Heart left ventricle (tissue), 16 donors: ENCODE data around the gene CREBZF. TPM values are rescaled to one million over a fixed set of nuclear protein-coding genes. Genes with fewer than 3 reads are reported as not detected.

Experiments used
- ATAC-seq, 4 donors: fragments of 200-7000 bp; cut with Tn5 transposase; one replicate each; pipeline ENCODE4 v1.9.1; 2020 to 2022; ENCODE audit warnings: moderate library complexity in 4 of 4, mild to moderate bottlenecking in 3 of 4, moderate number of reproducible peaks in 1 of 4
- DNase-seq, 5 donors: peaks; one replicate each; pipeline ENCODE4 v3.0.0-alpha.2; 2020
- H3K27ac ChIP-seq, 12 donors: fragments of 200-600 bp; sonication (generic) in 4 of 12; one replicate each; pipeline versions ENCODE4 v1.5.0 to v1.8.0; 2016 to 2022; ENCODE audit warnings: mild to moderate bottlenecking in 2 of 12
- H3K27me3 ChIP-seq, 9 donors: fragments of 200-600 bp; sonication (generic) in 2 of 9; one replicate each; pipeline versions ENCODE4 v1.5.1 to v1.8.0; 2016 to 2022; ENCODE audit warnings: mild to moderate bottlenecking in 3 of 9
- H3K36me3 ChIP-seq, 9 donors: fragments of 200-600 bp; sonication (generic) in 2 of 9; one replicate each; pipeline versions ENCODE4 v1.5.0 to v1.8.0; 2018 to 2022; ENCODE audit warnings: mild to moderate bottlenecking in 2 of 9
- H3K4me1 ChIP-seq, 12 donors: fragments of 200-600 bp; sonication (generic) in 4 of 12; one replicate each; pipeline versions ENCODE4 v1.5.0 to v1.8.0; 2016 to 2022; ENCODE audit warnings: mild to moderate bottlenecking in 3 of 12
- H3K4me3 ChIP-seq, 12 donors: fragments of 200-600 bp; sonication (generic) in 4 of 12; one replicate each; pipeline versions ENCODE4 v1.5.0 to v1.8.0; 2017 to 2022; ENCODE audit warnings: mild to moderate bottlenecking in 9 of 12, moderate library complexity in 4 of 12
- H3K9me3 ChIP-seq, 12 donors: fragments of 200-600 bp; sonication (generic) in 4 of 12; one replicate each; pipeline versions ENCODE4 v1.5.0 to v1.8.0; 2016 to 2022; ENCODE audit warnings: mild to moderate bottlenecking in 1 of 12
- POLR2A ChIP-seq, 2 donors: fragments of 450-650 bp; IDR thresholded peaks; one replicate each; pipeline ENCODE4 v1.6.1; 2017; ENCODE audit warnings: antibody characterized with exemption in 2 of 2, mild to moderate bottlenecking in 2 of 2, moderate library complexity in 2 of 2
- WGBS, 4 donors: extraction: QIAGEN DNeasy Blood & Tissue Kit in 2 of 4; methylation state at CpG; one replicate each; pipeline versions ENCODE4 v1.1.5 to v1.1.7; 2013 to 2018; 5-methylcytosine and 5-hydroxymethylcytosine counted together
- intact Hi-C, 10 donors: fragments of 100-400 bp; cut with DNase I; formaldehyde crosslinking; loops; one replicate each; pipeline versions ENCODE4 v1.11.1 to v1.14.2; 2022
- polyA plus RNA-seq, 2 donors: library from polyadenylated mRNA; stranded (reverse); fragments of 200-250 nt; gene quantifications; one replicate each; pipeline ENCODE4 v1.2.3, GENCODE V29; 2013
- total RNA-seq, 9 donors: library from RNA; depleted of rRNA in 2 of 9; stranded (reverse); fragments of >200 nt in 2 of 9; fragmentation: NEBNext Ultra II Directional in 3 of 9; extraction: Animal tissue kit (Norgen Biotek cat#: 25700) in 3 of 9; gene quantifications; one replicate each; pipeline versions ENCODE4 v1.1.0 to v1.2.4, GENCODE V29; 2016 to 2023
- TF ChIP-seq, protein P1 (sequence below), 12 donors: fragments of 200-600 bp; sonication (generic) in 4 of 12; IDR thresholded peaks; one replicate each; pipeline versions ENCODE4 v1.5.0 to v1.8.0; 2018 to 2022; ENCODE audit warnings: antibody characterized with exemption in 12 of 12, mild to moderate bottlenecking in 5 of 12
- donor health status: ischemic (EF 13 %, LVEDD 7.1; RV severe dilation, severe dysfunction).
- donor health status: healthy with polysubstance abuse.
- donor health status: DM: no; HTN: yes; CAD: no.
- donor health status: DM: no; HTN: no; CAD: no.
- donor health status: ischemic (EF 25% LVEDD 6.9; RV normal size, moderate dysfunction).
- donor health status: ischemic (EF 25% LVEDD 5.7; RV mildly dilated, moderate dysfunction).
- donor health status: healthy.
- donor health status: DM: yes; HTN: yes; CAD: no.
- donor health status: ischemic (EF 35%, LVEDD 5.7; RV mildly dilated, moderate dysfunction).
- donor health status: nonischemic (EF 11% LVEDD 7.7; RV severe dilation, severe dysfunction).
- donor health status: DM: yes; HTN: yes; CAD: no.
- donor health status: PGD.
- donor health status: ischemic (EF 29% LVEDD 5.4; RV normal size, mild dysfunction).
- donor health status: nonischemic (EF 23%, LVEDD 6.1; RV moderate dilation, normal function).

Gene CREBZF
- total and polyA plus RNA-seq, 11 donors: 11.5 to 17.8 (median 12.8) TPM

DNA sequence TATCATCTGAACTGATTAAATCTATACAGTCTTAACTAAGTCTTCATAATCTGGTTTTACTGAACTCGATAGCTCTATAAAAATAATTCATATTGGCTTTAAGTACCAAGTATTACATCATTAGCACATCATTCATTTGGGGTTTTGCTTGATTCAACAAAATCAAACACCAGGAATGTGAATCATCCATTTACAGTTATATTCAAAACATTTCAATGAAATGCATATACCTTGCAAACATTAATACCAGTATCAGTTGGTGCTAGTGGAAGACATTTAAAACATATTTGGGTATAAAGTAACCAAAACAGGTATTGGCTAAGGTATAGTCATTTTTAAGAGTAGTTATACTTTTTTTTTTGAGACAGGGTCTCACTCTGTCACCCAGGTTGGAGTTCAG is 33.3 kb upstream of the CREBZF start:
- Histone ChIP-seq H3K27ac (no peak overlapping the region), H3K4me1 (peaks cover 0 to 14% (median 0%) of the 10 kb centered on the region in 12 donors), H3K4me3 (no peak overlapping the region), H3K27me3 (no peaks in the 10 kb centered on the region), H3K9me3 (no peaks in the 10 kb centered on the region), H3K36me3 (peaks cover 0 to 66% (median 3%) of the 10 kb centered on the region in 9 donors)
- DNase-seq (no peak), ATAC-seq (no peak)
- intact Hi-C loops: loop anchor here in 3 of 10 donors (5.0 to 10.0 kb wide), 2 partner anchors 127 to 129 kb away; no protein-coding TSS in a partner anchor
- TF ChIP-seq, protein P1, sequence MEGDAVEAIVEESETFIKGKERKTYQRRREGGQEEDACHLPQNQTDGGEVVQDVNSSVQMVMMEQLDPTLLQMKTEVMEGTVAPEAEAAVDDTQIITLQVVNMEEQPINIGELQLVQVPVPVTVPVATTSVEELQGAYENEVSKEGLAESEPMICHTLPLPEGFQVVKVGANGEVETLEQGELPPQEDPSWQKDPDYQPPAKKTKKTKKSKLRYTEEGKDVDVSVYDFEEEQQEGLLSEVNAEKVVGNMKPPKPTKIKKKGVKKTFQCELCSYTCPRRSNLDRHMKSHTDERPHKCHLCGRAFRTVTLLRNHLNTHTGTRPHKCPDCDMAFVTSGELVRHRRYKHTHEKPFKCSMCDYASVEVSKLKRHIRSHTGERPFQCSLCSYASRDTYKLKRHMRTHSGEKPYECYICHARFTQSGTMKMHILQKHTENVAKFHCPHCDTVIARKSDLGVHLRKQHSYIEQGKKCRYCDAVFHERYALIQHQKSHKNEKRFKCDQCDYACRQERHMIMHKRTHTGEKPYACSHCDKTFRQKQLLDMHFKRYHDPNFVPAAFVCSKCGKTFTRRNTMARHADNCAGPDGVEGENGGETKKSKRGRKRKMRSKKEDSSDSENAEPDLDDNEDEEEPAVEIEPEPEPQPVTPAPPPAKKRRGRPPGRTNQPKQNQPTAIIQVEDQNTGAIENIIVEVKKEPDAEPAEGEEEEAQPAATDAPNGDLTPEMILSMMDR (IDR thresholded peaks at IDR 0.05): no peak
- no peak for TF ChIP-seq POLR2A (IDR thresholded peaks at IDR 0.05)
- 81 to 93% (median 85%) methylated on average over 1 of the region's 1 CpG for WGBS, 4 donors

DNA sequence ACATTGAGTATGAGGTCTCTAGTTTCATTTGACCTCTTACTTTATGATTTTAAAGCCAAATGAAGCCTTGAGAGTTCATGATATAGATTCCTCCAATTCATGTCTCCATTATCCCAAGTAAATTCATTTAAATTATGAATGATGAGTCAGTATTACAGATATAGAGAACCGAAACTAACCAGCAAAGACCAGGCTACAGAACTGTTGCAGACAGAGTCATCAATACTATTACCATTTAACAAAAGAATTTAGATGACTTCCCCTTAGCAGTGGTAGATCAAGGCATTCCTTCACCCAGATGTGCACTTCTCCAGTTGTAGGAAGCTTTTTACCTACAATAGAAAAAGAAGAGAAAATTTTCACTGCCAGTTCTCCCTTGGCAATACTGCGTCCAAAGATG is 32.8 kb upstream of the CREBZF start:
- Histone ChIP-seq H3K36me3 (peaks cover 0 to 69% (median 3%) of the 10 kb centered on the region in 9 donors), H3K4me3 (no peak overlapping the region), H3K9me3 (no peaks in the 10 kb centered on the region), H3K4me1 (peaks cover 0 to 14% (median 0%) of the 10 kb centered on the region in 12 donors), H3K27ac (no peak overlapping the region), H3K27me3 (no peaks in the 10 kb centered on the region)
- DNase-seq (no peak), ATAC-seq (no peak)
- intact Hi-C loops: loop anchor here in 3 of 10 donors (5.0 to 10.0 kb wide), 2 partner anchors 127 to 130 kb away; no protein-coding TSS in a partner anchor
- 92 to 96% (median 95%) methylated on average over 2 of the region's 2 CpGs for WGBS, 4 donors
- TF ChIP-seq POLR2A (IDR thresholded peaks at IDR 0.05): no peak
- TF ChIP-seq, protein P1 (IDR thresholded peaks at IDR 0.05): no peak

DNA sequence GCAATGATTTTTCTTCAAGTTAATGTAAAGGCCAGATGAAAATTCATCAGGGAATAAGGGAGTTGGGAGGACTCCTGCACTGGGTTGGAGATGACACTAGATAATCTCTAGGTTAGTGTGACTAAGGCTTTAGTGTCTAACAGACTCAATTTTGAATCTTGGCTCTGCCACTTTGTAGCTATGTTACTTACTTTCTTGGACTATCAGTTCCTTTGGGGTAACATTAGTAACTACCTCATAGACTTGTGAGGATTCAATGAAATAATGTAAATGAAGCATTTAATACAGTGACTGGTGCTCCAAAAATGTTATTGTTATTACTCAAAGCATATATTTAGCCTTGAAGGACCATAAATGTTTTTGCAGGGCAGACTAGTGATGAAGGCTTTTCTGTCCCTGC is 30.6 kb upstream of the CREBZF start:
- Histone ChIP-seq H3K4me3 (no peak overlapping the region), H3K4me1 (peaks cover 0 to 13% (median 0%) of the 10 kb centered on the region in 12 donors), H3K36me3 (peaks cover 0 to 67% (median 3%) of the 10 kb centered on the region in 9 donors), H3K27me3 (no peaks in the 10 kb centered on the region), H3K9me3 (no peaks in the 10 kb centered on the region), H3K27ac (no peak overlapping the region)
- ATAC-seq (no peak), DNase-seq (no peak)
- TF ChIP-seq, protein P1 (IDR thresholded peaks at IDR 0.05): no peak
- no peak for TF ChIP-seq POLR2A (IDR thresholded peaks at IDR 0.05)
- intact Hi-C loops: loop anchor here in 4 of 10 donors (2.0 to 10.0 kb wide), 3 partner anchors 129 to 132 kb away; no protein-coding TSS in a partner anchor

DNA sequence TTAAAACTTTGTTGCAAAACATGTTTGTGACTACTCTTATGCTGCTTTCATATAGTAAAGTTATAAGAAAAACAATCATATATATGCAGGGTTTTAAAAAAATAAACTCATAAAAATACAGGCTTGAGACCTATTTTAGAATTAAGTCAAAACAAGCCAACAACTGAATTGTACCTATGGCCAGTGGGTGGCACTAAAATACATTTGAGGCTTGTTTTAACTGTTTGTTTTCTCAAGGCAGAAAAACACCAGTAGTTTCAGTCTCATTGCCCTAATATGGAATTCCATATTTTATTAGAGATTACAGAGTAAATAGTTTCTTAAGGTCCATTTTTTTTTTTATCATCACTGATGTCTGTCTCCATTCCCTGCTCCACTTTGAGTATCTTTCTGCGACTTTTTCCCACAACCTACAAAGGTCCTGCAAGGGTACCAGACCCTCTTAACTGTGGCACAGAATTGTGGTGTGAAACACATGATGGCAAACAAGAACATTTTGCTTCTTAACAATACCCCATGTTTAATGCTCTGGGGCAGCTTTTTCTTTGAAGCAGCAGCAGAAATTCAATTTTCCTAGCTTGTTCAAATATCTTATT is 29.6 kb upstream of the CREBZF start:
- no peak for TF ChIP-seq POLR2A (IDR thresholded peaks at IDR 0.05)
- TF ChIP-seq, protein P1 (IDR thresholded peaks at IDR 0.05): peak; percentile 22 to 75 (median 52)
- 92 to 97% (median 96%) methylated on average over 1 of the region's 1 CpG for WGBS, 4 donors
- ATAC-seq: no peak
- Histone ChIP-seq H3K4me1 (peaks cover 0 to 2% (median 0%) of the 10 kb centered on the region in 12 donors), H3K27ac (no peak overlapping the region), H3K4me3 (no peak overlapping the region), H3K9me3 (no peaks in the 10 kb centered on the region), H3K27me3 (no peaks in the 10 kb centered on the region), H3K36me3 (peaks cover 0 to 62% (median 3%) of the 10 kb centered on the region in 9 donors)
- intact Hi-C loops: loop anchor here in 7 of 10 donors (1.0 to 10.0 kb wide), 5 partner anchors 118 to 133 kb away; partner anchors contain the start of gene SYTL2 (in 1 of the 7)
- no peak for DNase-seq
